Suprapubic skin (tissue), 3 donors: ENCODE data around the gene GINM1.

Experiments
- CTCF ChIP-seq, 2 donors: fragments of 200-600 bp in 1 of 2; fragments of 450-650 bp in 1 of 2; sonication (generic) in 1 of 2; IDR thresholded peaks; one replicate each; pipeline ENCODE4 v1.5.1; 2016 to 2019; ENCODE audit warnings: antibody characterized with exemption in 2 of 2, mild to moderate bottlenecking in 1 of 2, moderate library complexity in 1 of 2
- POLR2AphosphoS5 ChIP-seq, 3 donors: sonication (generic); formaldehyde crosslinking; IDR thresholded peaks; one replicate each; pipeline ENCODE4 v1.6.1; 2017; ENCODE audit warnings: antibody characterized with exemption in 3 of 3

DNA sequence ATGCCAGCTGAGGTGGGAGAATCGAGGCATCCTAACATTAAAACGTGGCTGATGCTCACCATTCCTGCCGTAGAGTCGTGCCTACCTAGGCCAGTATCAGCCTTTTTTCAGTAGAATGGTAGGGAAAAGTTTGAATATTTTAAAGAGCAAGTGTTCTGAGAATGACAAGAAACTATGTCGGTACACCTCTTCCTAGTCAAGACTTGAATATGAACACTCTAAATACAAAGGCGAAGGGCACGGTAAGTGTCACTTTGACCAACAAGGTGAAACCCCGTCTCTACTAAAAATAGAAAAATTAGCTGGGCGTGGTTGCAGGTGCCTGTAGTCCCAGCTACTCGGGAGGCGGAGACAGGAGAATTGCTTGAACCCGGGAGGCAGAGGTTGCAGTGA lies 1.0 kb downstream of the GINM1 start:
- TF ChIP-seq CTCF (IDR thresholded peaks at IDR 0.05): no peak
- no peak for TF ChIP-seq POLR2AphosphoS5 (IDR thresholded peaks at IDR 0.05)
